ENCODE results near the gene ITGAE. TPM values are rescaled to one million over a fixed set of nuclear protein-coding genes. Genes with fewer than 3 reads are reported as not detected.

ITGAE gene
- total RNA-seq, 4 donors from 2014 or later: 5.7 to 40.5 (median 26.9) TPM

DNA sequence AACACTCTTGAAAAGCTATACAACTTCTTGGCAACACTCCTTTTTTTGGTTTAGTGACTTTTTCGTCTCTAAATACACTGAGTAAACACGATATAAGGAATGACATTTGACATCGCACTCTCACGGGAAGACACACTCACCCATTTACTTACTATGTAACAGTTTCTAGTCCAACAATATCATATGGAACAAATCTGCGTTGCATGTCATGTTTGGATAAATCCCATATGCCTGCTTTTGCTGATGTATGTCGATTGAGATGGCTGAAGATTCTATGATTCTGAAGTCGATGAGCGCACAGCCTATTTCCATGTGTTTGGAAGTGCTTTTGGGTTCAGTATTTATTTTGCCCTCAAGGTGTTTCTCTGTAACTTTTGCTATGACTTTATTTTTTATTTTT is 18.2 kb downstream of the ITGAE start:
- intact Hi-C loops (cut with DNase I): no loop called here
- no peaks in the 10 kb centered on the region for H3K36me3 ChIP-seq
- no peak for TF ChIP-seq POLR2A (IDR thresholded peaks at IDR 0.05)
- TF ChIP-seq, protein P1, sequence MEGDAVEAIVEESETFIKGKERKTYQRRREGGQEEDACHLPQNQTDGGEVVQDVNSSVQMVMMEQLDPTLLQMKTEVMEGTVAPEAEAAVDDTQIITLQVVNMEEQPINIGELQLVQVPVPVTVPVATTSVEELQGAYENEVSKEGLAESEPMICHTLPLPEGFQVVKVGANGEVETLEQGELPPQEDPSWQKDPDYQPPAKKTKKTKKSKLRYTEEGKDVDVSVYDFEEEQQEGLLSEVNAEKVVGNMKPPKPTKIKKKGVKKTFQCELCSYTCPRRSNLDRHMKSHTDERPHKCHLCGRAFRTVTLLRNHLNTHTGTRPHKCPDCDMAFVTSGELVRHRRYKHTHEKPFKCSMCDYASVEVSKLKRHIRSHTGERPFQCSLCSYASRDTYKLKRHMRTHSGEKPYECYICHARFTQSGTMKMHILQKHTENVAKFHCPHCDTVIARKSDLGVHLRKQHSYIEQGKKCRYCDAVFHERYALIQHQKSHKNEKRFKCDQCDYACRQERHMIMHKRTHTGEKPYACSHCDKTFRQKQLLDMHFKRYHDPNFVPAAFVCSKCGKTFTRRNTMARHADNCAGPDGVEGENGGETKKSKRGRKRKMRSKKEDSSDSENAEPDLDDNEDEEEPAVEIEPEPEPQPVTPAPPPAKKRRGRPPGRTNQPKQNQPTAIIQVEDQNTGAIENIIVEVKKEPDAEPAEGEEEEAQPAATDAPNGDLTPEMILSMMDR (IDR thresholded peaks at IDR 0.05): no peak
- no peaks in the 10 kb centered on the region for H3K9me3 ChIP-seq
- H3K4me1 ChIP-seq: no peaks in the 10 kb centered on the region
- H3K27me3 ChIP-seq: no peaks in the 10 kb centered on the region
- H3K4me3 ChIP-seq: no peak overlapping the region
- DNase-seq: no peak
- 74 to 78% methylated on average over 8 of the region's 8 CpGs for WGBS, 2 donors
- no peak overlapping the region for H3K27ac ChIP-seq

DNA sequence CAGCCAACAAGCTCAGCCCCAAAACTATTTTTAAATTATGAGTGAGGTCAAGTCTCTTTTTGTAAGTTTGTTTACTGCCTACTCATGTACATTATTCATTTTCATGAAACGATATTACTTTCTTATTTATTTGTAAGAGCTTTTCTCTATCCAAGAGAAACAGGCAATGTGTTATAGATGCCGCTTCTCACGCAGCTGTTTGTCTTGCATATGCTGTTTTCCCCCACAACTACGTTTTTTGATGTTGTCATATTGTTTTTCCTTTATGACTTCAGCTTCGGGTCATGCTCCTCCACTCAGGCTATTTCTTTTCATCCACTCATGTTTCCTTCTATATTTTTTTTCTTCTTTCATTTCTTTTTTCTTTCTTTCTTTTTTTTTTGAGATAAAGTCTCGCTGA is 20.0 kb downstream of the ITGAE start:
- no peaks in the 10 kb centered on the region for H3K9me3 ChIP-seq
- H3K27ac ChIP-seq: no peak overlapping the region
- no peaks in the 10 kb centered on the region for H3K36me3 ChIP-seq
- DNase-seq: no peak
- H3K4me3 ChIP-seq: no peak overlapping the region
- H3K4me1 ChIP-seq: no peaks in the 10 kb centered on the region
- no peak for TF ChIP-seq POLR2A (IDR thresholded peaks at IDR 0.05)
- TF ChIP-seq, protein P1 (IDR thresholded peaks at IDR 0.05): no peak
- intact Hi-C loops (cut with DNase I): no loop called here
- no peaks in the 10 kb centered on the region for H3K27me3 ChIP-seq
- 66 to 69% methylated on average over 6 of the region's 6 CpGs for WGBS, 2 donors

DNA sequence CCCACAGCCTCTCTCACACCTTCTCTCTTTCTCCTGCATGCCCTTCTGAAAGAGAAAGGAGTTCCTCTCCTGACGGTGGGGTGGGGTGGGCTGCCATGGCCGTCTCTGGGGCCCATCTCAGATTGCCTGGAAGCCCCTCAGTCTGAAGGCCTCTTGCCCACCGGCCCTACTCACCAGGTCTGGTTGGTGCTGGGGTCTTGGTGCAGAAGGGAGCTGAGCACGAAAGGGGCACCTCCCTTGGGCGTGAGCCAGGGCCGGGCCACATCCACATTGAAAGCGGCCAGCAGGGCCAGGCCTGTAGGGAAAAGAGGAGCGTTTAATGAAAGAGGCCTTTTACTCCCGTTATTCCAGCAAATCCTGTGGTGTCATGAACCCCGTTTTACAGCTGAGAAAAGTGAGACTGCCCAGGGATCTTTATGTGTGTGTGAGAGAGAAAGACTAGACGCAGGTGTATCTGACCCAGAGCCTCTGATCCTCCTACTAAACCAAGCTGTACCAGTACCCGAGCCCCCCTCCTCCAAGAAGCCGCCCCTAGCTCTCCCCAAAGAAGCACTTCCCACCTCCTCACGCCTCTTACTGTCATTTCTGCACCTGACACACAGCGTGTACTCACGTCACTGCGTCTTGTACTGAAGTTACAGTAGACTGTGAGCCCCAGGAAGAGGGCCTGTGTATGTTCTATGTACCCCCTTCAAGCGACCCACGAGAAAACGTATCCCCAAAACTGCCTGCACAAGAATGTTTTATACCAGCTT is 23.4 kb downstream of the ITGAE start:
- TF ChIP-seq, protein P1 (IDR thresholded peaks at IDR 0.05): no peak
- TF ChIP-seq POLR2A (IDR thresholded peaks at IDR 0.05): no peak
- WGBS, 2 donors: 77 to 92% methylated on average over 15 to 18 of the region's 20 CpGs
- H3K4me1 ChIP-seq: no peaks in the 10 kb centered on the region
- peaks cover 0 to 8% (median 0%) of the 10 kb centered on the region in 4 donors for H3K27me3 ChIP-seq
- H3K9me3 ChIP-seq: no peaks in the 10 kb centered on the region
- H3K4me3 ChIP-seq: no peak overlapping the region
- no peak overlapping the region for H3K27ac ChIP-seq
- no peaks in the 10 kb centered on the region for H3K36me3 ChIP-seq
- intact Hi-C loops (cut with DNase I): no loop called here
- DNase-seq: no peak

DNA sequence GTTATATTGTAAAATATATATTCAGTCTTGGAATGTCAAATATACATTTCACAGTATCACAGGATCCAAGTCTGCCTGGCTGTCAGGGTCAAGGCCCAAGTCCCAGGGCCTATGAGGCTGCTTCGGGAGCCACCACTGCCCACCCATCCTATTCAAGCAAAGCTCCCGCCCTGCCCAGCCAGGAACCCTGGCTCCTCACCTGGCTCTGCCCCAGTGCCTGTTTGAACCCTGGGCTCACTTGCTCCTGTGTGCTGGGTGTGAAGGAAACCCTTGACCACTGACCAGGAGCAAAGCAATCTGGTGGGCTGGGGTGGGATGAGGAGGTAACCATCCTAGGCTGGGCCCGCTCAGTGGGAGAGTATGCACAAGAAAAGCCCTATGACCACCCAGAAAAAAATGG is 27.0 kb downstream of the ITGAE start:
- intact Hi-C loops (cut with DNase I): no loop called here
- Histone ChIP-seq H3K9me3 (no peaks in the 10 kb centered on the region), H3K4me1 (no peaks in the 10 kb centered on the region), H3K27me3 (peaks cover 0 to 14% (median 0%) of the 10 kb centered on the region in 4 donors), H3K36me3 (no peaks in the 10 kb centered on the region), H3K27ac (no peak overlapping the region), H3K4me3 (no peak overlapping the region)
- DNase-seq: no peak
- TF ChIP-seq POLR2A (IDR thresholded peaks at IDR 0.05): no peak
- TF ChIP-seq, protein P1 (IDR thresholded peaks at IDR 0.05): no peak
- 83 to 87% methylated on average over 2 of the region's 3 CpGs for WGBS, 2 donors

DNA sequence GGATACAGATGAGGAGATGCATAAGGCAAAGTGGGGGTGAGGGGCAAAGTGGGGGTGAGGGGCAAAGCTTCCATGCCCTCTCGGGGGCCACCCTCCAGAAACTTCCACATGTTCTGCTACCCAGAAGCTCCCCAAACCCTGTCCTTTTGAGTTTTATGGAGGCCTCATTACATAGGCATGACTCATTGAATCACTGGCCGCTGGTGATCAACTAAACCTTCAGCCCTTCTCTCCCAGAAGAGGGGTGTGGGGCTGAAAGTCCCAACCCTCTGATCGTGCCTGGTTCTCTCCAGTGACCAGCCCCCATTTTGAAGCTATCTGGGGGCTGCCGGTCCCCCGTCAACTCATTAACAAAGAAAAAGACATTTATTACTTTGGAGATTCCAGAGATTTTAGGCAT is 27.5 kb downstream of the ITGAE start:
- WGBS, 2 donors: 55 to 61% methylated on average over 5 of the region's 5 CpGs
- Histone ChIP-seq H3K27me3 (peaks cover 0 to 14% (median 0%) of the 10 kb centered on the region in 4 donors), H3K9me3 (no peaks in the 10 kb centered on the region), H3K4me1 (no peaks in the 10 kb centered on the region), H3K36me3 (no peaks in the 10 kb centered on the region), H3K4me3 (no peak overlapping the region), H3K27ac (no peak overlapping the region)
- no peak for TF ChIP-seq POLR2A (IDR thresholded peaks at IDR 0.05)
- TF ChIP-seq, protein P1 (IDR thresholded peaks at IDR 0.05): no peak
- DNase-seq: no peak
- intact Hi-C loops (cut with DNase I): no loop called here
